KMS-11 (cell line): ENCODE data around the gene RPS6KA2.

ENCODE experiments used
- H2AFZ ChIP-seq: fragments of 200-600 bp; sonication (generic); 2 replicates; pipeline ENCODE4 v1.6.1; 2016; ENCODE audit warnings: antibody characterized with exemption, mixed run types, low read depth
- H3K27ac ChIP-seq: fragments of 200-600 bp; sonication (generic); 2 replicates; pipeline ENCODE4 v1.6.1; 2016; ENCODE audit warnings: mild to moderate bottlenecking, mixed run types
- H3K27me3 ChIP-seq: fragments of 200-600 bp; sonication (generic); 2 replicates; pipeline ENCODE4 v1.6.1; 2017; ENCODE audit warnings: mild to moderate bottlenecking, low read depth, mixed run types, moderate library complexity; ENCODE audit not compliant: insufficient read depth
- H3K36me3 ChIP-seq: fragments of 200-600 bp; sonication (generic); 2 replicates; pipeline ENCODE4 v1.6.1; 2017; ENCODE audit warnings: mild to moderate bottlenecking, mixed run types; ENCODE audit not compliant: insufficient read depth
- H3K4me1 ChIP-seq: fragments of 200-600 bp; sonication (generic); 2 replicates; pipeline ENCODE4 v1.6.1; 2016; ENCODE audit warnings: mild to moderate bottlenecking, low read depth, mixed run types; ENCODE audit not compliant: poor library complexity, severe bottlenecking
- H3K4me2 ChIP-seq: fragments of 200-600 bp; sonication (generic); 2 replicates; pipeline ENCODE4 v1.7.0; 2016; ENCODE audit warnings: mild to moderate bottlenecking, mixed run types
- H3K4me3 ChIP-seq: fragments of 200-600 bp; sonication (generic); IDR thresholded peaks from 2 replicates; pipeline ENCODE4 v1.6.1; 2017; ENCODE audit warnings: low read depth, low read length, mixed read lengths; ENCODE audit not compliant: insufficient read depth
- H3K79me2 ChIP-seq: fragments of 200-600 bp; sonication (generic); 2 replicates; pipeline ENCODE4 v1.6.1; 2016; ENCODE audit warnings: low read depth, mixed run types; ENCODE audit not compliant: insufficient read depth
- H3K9ac ChIP-seq: fragments of 200-600 bp; sonication (generic); 2 replicates; pipeline ENCODE4 v1.6.1; 2016; ENCODE audit warnings: mild to moderate bottlenecking, mixed run types
- H4K20me1 ChIP-seq: fragments of 200-600 bp; sonication (generic); 2 replicates; pipeline ENCODE4 v1.6.1; 2016; ENCODE audit warnings: mild to moderate bottlenecking, mixed run types; ENCODE audit not compliant: insufficient read depth
- TF ChIP-seq, protein P1 (sequence below): fragments of 200-600 bp; sonication (generic); conservative IDR thresholded peaks from 2 replicates; pipeline ENCODE4 v1.6.1; 2017; ENCODE audit warnings: low read depth, mild to moderate bottlenecking, antibody characterized with exemption, low read length, moderate library complexity, mixed read lengths

The RPS6KA2 gene

DNA sequence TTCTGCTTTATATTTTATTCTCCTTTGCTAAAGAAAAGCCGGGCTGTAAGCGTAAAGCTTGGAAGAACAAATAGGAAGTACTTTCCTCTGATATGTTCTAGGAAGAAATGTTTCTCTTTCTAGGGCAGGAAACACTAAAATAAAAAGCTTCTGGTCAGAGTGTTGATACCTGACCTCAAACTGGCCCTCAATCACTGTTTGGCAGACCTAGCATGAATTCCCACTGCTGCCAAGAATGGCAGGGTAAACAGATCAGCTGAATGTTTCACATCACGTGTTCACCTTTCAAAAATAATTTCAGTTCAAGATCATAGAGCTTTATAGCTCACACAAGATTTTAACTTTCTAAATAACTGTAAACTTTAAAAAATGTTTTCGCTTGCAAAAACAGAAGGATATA is 247.3 kb downstream of the RPS6KA2 start:
- Histone ChIP-seq H4K20me1 (no peaks in the 10 kb centered on the region), H2AFZ (no peak overlapping the region), H3K27me3 (no peaks in the 10 kb centered on the region), H3K4me2 (no peak overlapping the region), H3K36me3 (no peaks in the 10 kb centered on the region), H3K79me2 (no peaks in the 10 kb centered on the region), H3K4me1 (peaks cover 37% of the 10 kb centered on the region), H3K9ac (no peak overlapping the region), H3K4me3 (no peak overlapping the region), H3K27ac (no peak overlapping the region)
- TF ChIP-seq, protein P1, sequence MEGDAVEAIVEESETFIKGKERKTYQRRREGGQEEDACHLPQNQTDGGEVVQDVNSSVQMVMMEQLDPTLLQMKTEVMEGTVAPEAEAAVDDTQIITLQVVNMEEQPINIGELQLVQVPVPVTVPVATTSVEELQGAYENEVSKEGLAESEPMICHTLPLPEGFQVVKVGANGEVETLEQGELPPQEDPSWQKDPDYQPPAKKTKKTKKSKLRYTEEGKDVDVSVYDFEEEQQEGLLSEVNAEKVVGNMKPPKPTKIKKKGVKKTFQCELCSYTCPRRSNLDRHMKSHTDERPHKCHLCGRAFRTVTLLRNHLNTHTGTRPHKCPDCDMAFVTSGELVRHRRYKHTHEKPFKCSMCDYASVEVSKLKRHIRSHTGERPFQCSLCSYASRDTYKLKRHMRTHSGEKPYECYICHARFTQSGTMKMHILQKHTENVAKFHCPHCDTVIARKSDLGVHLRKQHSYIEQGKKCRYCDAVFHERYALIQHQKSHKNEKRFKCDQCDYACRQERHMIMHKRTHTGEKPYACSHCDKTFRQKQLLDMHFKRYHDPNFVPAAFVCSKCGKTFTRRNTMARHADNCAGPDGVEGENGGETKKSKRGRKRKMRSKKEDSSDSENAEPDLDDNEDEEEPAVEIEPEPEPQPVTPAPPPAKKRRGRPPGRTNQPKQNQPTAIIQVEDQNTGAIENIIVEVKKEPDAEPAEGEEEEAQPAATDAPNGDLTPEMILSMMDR = no peak

DNA sequence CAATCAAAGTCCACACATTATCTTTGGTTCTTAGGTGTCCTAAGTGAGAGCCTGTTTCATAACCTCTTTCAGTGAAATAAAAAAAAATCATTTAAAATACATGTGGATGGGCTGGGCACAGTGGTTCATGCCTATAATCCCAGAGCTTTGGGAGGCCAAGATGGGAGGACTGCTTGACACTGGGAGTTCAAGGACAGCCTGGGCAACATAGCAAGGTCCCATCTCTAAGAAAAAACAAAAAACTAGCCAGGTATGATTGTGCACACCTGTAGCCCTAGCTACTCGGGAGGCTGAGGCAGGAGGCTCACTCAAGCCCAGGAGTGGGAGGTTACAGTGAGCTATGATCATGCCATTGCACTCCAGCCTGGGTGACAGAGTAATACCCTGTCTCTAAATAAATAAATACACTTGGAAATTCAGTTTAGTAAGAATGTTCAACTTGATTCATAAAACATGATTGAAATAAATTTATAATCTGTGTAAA is 247.9 kb downstream of the RPS6KA2 start:
- Histone ChIP-seq H3K36me3 (no peaks in the 10 kb centered on the region), H4K20me1 (no peaks in the 10 kb centered on the region), H2AFZ (no peak overlapping the region), H3K4me3 (no peak overlapping the region), H3K4me1 (peaks cover 39% of the 10 kb centered on the region), H3K79me2 (no peaks in the 10 kb centered on the region), H3K27ac (no peak overlapping the region), H3K4me2 (no peak overlapping the region), H3K9ac (no peak overlapping the region), H3K27me3 (no peaks in the 10 kb centered on the region)
- TF ChIP-seq, protein P1 = no peak

DNA sequence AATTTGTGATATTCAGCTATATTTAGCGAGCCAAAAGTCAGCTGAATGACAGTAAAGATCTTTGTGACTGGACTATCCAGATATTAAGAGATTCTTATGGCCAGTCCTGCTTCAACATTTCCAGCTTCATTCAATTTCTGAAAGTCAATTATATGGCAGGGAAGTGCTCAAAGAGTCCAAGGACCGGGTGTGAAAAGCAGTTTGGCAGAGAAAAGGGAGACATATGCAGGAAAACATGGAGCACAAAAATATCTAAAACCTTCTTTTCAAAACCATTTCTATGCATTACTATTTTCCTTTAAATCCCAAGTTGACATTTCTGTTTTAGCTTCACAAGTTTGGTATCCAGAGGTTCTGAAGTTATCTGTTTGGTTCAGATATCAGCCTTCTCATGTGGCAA is 249.3 kb downstream of the RPS6KA2 start:
- Histone ChIP-seq H3K9ac (no peak overlapping the region), H3K79me2 (no peaks in the 10 kb centered on the region), H3K36me3 (no peaks in the 10 kb centered on the region), H4K20me1 (no peaks in the 10 kb centered on the region), H3K4me1 (peaks cover 36% of the 10 kb centered on the region), H3K4me2 (no peak overlapping the region), H3K4me3 (no peak overlapping the region), H3K27ac (no peak overlapping the region), H2AFZ (no peak overlapping the region), H3K27me3 (no peaks in the 10 kb centered on the region)
- TF ChIP-seq, protein P1 = no peak

DNA sequence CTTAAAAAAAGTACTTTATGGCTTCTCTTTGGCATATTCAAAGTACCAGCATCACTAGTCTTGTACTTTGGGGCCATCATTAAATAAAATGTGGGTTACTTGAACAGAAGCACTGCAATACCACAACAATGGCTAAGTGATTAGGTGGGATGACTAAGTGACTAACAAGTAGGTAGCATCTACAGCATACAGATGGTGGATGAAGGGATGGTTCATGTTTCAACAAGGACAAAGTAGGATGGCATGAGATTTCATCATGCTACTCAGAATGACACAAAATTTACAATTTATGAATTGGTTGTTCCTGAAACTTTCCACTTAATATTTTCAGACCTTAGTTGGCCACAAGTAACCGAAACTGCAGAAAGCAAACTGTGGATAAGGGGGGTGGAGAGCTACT is 252.0 kb downstream of the RPS6KA2 start:
- Histone ChIP-seq H2AFZ (no peak overlapping the region), H3K4me1 (peaks cover 22% of the 10 kb centered on the region), H3K9ac (no peak overlapping the region), H3K27me3 (no peaks in the 10 kb centered on the region), H3K4me3 (no peak overlapping the region), H3K27ac (no peak overlapping the region), H3K4me2 (peak overlapping the region; percentile 15), H3K36me3 (no peaks in the 10 kb centered on the region), H3K79me2 (no peaks in the 10 kb centered on the region), H4K20me1 (no peaks in the 10 kb centered on the region)
- TF ChIP-seq, protein P1 = no peak

DNA sequence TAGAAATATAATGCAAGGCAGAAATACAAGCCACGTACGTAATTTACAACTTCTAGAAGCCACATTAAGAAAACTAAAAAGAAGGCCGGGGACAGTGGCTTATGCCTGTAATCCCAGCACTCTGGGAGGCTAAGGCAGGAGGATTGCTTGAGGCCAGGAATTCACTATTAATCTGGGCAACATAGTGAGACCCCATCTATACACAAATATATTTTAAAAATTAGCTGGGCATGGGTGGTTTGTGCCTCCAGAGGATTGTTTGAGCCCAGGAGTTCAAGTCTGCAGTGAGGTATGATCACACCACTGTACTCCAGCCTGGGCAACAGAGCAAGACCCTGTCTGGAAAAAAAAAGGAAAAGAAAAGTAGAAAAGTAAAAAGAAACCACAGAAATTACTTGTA is 256.6 kb downstream of the RPS6KA2 start:
- H4K20me1 ChIP-seq = no peaks in the 10 kb centered on the region
- no peak overlapping the region for H3K9ac ChIP-seq
- no peak overlapping the region for H3K4me2 ChIP-seq
- TF ChIP-seq, protein P1 = no peak
- H3K27ac ChIP-seq = no peak overlapping the region
- no peaks in the 10 kb centered on the region for H3K27me3 ChIP-seq
- H3K4me3 ChIP-seq = no peak overlapping the region
- H3K36me3 ChIP-seq = no peaks in the 10 kb centered on the region
- no peak overlapping the region for H2AFZ ChIP-seq
- H3K4me1 ChIP-seq = peaks cover 19% of the 10 kb centered on the region
- no peaks in the 10 kb centered on the region for H3K79me2 ChIP-seq
